HG03108 (cell line): Measurements from ENCODE around the gene INTS14.
"Not testable (repeated sequence)": the region's sequence is repeated elsewhere in the genome, so short reads cannot be mapped to it uniquely, and the experiment has no call there.

Experiments
- ATAC-seq: cut with Tn5 transposase; IDR thresholded peaks from one replicate; pipeline ENCODE4 v1.9.1; 2021; ENCODE audit warnings: moderate library complexity; ENCODE audit not compliant: unreplicated experiment

INTS14 gene

DNA sequence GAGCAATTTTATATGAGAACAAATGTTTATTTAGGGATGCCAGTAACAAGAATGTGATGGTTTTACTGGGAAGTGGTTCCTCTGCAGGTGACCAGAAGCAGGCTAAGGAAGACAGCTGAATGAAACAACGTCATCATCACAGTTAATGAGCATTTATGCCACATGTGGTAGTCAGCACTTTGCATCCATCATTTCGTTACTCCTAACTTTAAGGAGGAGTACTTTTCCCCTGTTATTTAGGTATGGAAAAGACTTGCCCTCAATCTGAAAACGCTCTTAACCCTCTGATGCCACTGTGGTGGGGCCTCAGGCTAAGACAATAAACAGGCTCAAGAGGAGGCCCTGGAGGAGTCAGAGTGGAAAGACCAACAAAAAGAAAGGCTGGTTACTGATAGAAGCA, 31.2 kb downstream of the INTS14 start:
- ATAC-seq = no peak

DNA sequence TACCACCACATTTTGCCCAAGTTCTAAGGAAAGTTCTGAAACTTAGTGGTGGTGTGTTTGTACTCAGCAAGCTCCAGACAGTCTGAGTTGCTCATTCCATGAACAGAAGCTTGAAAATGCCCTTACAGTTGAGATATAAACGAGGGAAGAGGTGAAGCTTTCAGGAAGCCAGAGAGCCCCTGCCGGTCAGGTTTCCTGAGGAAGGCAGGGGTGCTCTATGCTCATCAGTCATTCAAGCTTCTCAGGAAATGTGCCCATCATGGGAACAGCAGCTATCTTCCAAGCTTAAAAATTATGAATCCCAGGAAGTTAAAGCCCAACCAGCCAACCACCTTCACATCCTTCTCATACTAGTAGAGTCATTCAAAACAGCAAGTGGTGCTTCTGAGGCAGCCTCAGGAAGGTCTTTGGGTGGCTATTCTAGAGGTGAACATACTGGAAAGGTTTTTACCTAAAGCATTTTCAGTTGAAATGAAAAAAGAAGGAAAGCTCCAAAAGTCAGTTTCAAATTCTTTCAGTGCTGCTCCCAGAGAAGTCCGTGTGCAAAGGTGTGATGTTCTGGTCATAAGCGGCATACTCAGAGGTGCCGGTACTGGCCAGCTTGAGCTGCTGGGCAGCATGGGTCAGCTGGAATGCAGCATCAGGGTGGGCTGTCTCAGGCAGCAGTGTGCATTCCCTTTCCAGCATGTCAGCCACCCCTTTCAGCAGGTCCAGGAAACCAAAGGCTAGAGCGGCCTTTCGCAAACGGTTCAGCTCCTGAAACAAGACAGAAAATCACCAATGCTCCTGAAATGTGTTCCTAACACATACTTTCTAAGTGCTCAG, 31.8 kb downstream of the INTS14 start:
- no peak for ATAC-seq

DNA sequence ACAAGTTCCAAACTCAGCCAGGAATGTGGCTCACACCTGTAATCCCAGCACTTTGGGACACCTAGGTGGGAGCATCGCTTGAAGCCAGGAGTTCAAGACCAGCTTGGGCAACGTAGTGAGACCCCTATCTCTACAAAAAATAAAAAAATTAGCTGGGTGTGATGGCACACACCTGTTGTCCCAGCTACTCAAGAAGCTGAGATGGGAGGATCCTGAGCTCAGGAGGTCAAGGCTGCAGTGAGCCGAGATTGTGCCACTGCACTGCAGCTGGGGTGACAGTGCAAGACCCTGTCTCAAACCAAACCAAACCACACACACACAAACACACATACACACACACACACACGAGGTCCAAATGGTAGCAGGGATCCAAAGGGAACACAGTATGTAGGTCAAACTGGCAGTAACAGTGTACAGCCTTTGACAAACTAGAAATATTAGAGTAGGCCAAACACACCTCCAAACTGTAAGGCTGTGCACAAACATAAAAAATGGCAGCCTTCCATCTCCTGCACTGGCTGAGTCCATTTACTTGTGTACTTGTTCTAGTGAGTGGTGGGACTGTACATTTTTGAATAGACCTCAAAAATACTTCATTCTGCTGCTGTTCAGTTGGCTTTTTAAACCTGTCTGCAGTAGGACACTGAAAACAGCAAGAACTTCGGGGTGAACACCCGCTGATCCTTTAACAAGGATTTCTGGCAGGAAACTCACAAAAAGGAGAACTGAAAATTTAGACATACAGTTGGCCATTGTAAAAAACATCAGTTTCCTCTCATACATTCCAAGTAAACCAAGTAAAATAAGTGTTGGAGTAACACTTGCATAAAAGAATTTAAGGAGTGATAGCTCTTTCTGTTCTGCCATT, 33.6 kb downstream of the INTS14 start:
- no peak for ATAC-seq

DNA sequence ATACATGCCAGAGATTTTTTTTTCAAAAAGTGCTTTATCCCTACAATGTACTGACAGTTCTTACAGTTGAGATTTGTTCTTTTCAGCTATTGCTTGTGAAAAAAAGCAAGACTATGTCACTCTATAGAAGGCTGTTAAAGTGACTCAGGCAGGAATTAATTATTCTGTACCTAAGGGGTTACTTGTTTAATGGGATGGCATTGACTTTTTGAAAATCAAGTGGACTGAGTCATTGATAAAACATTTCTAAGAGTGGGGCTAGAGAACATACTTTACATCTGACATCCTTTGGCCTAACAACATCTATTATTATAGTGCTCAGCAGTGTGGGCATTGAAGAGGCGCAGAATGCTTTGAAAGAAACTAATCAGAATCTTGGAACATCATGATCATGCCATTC, 34.3 kb downstream of the INTS14 start:
- ATAC-seq = no peak

DNA sequence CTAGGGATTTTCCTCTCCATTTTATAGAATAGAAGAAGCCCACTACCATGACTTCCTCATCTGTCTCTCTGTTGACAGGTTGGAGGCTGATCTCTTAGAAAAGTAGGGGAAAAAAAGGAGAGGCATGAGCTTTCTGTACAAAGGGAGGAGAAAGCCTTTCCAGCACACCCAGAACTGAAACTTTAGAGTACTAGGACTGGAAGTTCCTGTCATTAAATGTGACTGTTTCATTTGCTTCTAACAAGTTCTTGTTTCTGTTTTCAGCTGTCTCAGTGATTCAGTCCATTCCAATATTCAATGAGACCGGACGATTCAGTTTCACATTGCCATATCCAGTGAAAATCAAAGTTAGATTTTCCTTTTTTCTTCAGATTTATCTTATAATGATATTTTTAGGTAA, 39.0 kb downstream of the INTS14 start:
- ATAC-seq = no peak

DNA sequence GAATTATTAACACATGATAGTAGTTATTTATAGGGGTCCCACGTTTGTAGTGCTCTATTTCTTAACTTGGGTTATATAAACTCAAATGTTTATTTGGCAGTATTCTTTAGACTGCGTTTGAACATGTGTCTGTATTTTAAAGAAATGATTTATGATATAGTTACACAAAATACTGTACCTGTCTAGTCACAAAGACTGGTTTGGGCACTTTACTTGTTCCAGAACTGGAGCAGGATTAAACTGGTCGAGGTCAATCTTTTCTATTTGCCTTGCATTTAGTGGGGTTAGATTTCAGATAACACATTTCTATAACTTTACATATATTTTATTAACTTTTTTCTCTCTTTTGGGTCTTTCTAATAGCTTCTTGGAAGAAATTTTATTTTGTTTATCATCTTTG, 41.2 kb downstream of the INTS14 start:
- ATAC-seq = no peak

DNA sequence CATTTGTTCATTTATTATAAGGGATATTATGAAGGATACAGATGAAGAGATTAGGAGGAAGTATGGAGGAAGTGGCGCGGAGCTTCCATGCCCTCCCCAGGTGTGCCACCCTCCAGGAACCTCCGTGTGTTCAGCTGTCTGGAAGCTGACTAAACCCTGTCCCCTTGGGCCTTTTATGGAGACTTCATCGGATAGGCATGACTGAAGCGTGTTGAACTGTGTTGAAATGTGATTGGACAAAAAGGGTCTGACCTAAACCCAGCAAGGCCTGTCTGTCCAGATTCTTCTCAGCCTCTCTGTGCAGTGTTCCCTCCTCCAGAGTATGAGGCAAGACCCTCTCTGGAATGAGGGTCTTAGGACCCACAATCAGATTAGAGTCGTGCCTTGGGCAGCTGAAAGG, 49.0 kb downstream of the INTS14 start:
- no peak for ATAC-seq

DNA sequence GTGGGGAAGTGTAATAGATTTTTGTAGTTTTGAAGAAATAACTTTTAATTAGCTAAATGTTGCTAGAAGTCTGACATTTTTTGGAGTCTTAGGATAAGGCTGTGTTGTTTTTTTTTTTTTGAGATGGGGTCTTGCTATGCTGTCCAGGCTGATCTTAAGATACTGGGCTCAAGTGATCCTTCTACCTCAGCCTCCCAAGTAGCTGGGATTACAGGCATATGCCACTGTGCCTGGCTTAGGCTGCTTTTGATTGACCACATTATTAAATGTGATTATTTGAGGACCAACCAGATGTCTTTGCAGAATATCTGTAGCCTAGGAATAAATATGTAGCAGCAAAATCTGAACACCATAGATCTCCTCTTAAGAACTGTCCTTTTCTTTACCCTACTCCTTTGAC, 51.0 kb downstream of the INTS14 start:
- ATAC-seq = no peak

DNA sequence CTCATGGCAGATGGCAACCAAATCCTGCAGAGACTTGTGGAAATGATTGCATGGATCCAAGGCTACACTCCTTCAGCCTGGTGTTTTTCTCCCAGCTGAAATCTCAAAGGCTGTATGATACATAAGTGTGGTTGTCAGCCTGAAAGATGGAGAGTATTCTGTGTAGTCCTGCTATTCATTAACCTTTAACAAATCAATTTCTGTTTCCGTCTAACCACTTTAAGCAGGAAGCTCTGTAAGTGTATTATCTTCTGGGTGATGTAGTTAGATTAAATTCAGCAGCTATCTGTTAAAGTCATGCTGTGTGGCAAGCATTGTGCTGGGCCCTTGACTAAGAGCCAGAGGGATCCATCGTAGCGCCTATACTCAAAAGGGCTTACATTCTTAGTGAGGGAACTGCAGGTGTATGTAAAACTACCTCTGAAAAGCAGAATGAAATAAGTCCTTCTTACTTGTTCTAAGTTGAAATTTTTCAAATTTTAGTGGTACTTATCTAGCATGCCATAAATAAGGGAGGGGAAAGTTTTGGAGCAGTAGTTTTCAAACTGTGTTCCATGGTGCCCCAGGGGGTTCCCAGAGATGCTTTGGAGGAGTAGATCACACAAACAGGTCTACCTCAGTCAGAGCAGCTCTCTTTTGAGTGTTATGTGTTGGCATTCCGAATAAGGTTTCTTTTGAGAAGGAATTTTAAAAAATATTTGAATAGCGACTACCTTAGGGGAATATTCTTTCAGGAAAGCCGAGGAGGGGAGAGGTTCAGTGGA, 51.8 kb downstream of the INTS14 start:
- no peak for ATAC-seq

DNA sequence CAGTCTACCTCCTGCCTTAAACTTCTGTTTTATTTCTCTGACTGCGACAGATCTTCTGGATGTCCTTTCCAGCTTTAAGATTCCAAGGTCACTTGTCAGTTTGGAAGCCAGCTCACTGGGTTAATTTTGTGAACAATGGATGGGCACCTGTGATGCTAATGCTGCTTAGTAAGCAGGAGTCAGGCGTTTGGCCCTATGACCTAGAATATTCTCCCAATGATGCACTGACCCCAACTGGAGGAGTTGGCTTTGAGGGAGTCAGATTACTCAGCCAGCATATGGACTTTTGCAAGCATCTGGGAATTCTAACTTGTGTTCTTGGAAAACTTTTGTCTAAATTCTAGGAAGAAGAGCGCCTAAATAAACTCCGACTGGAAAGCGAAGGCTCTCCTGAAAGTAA, 52.6 kb downstream of the INTS14 start:
- ATAC-seq = no peak

DNA sequence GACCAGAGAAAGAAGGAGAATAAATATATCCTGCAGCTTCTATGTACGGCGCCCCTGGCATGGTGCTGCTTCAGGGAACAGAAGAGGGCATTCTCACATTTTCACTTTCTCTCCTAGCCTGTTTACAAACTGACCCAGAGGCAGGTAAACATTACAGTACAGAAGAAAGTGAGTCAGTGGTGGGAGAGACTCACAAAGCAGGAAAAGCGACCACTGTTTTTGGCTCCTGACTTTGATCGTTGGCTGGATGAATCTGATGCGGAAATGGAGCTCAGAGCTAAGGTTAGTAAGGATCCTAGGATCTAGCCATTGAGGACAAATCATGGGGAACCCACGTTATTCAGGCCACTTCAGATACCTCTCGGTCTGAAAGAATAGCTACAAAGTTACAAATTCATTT, 54.3 kb downstream of the INTS14 start:
- no peak for ATAC-seq

DNA sequence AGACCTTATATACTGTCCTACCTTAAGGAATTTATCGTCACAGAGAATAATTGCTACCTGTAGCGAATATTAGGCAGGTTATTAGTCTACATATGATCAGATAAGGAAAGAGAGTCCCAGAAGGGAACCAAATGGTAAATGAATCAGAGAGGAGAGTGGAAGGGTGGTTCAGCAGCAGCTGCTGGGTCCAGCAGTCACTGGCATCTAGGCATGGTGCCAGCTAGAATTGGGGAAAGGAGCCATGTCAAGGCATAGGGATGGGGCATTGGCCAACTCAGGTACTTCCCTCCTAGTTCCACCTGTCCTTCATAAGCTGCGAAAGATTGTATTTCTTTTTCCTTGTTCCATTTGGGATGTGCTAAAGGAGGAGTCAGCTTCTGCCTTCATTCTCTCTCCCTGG, 57.2 kb downstream of the INTS14 start:
- no peak for ATAC-seq

DNA sequence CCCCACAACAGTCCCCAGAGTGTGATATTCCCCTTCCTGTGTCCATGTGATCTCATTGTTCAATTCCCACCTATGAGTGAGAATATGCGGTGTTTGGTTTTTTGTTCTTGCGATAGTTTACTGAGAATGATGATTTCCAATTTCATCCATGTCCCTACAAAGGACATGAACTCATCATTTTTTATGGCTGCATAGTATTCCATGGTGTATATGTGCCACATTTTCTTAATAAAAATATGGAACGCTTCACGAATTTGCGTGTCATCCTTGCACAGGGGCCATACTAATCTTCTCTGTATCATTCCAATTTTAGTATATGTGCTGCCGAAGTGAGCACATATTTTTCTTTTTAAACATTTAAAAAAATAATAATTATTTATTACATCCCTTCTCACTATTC, 58.1 kb downstream of the INTS14 start:
- ATAC-seq = not testable (repeated sequence)

DNA sequence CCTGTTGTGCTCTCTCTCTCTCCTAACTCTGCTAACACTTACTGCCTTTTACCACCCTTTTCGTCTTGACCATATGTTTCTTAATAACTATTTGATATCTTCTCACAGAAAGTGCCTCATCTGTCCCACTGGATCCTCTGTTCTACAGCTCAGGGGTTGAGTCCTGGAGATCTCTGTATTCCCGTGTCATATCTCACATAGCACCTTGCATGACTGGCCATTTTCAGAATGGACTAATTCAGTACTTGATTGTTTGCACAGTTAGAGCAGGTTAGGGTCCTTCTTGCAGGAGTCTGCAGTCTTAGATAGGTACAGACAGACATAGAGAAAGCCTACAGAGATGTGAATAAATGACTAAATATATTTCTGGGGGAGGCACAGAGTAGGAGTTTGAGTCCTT, 59.7 kb downstream of the INTS14 start:
- no peak for ATAC-seq

DNA sequence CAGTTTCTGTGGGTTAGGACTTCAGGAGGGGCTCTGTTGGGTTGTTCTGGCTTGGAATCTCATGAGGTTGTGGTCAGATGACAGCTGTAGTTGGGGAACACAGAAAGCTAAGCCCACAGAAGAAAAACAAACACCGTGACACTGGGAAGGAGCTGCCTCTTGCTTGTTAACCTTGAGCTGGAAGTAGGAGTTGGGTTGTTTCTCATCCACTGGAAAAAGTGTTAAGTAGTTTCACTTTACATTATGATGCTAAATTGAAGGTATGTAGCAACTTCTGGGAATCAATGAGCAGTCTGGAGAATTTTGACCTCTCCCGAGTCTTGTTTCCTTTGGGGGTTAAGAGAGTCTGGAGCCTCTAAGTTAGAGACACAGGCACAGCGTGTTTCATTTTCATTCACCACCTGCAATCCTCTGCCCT, 60.2 kb downstream of the INTS14 start:
- ATAC-seq = no peak

DNA sequence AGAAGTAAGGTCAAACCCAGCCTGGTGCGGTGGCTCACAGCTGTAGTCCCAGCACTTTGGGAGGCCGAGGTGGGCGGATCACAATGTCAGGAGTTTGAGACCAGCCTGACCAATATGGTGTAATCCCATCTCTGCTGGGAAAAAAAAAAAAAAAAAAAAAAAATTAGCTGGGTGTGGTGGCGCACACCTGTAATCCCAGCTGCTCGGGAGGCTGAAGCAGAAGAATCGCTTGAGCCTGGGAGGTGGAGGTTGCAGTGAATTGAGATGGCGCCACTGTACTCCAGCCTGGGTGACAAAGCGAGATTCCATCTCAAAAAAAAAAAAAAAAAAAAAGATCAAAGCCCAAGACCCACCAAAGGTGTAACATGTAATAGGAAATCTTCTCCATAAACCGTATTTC, 61.6 kb downstream of the INTS14 start:
- ATAC-seq = not testable (repeated sequence)

DNA sequence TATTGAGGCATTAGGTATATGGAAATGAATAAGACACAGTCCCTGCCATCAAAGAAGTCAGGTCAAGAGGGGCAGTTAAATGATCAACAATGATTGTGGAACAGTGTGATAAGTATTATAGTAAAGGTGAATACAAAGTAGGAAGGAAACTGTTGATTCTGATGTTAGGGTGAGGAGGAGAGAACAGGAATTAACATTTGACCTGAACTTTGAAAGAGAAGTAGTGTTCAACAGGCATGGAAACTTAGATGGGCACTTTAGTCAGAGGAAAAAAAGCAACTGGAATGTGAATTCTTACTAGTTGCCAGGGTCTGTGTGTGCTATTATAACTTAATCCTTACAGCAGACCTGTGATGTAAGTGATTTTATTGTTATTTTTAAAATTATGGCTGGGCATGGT, 63.1 kb downstream of the INTS14 start:
- ATAC-seq = no peak

DNA sequence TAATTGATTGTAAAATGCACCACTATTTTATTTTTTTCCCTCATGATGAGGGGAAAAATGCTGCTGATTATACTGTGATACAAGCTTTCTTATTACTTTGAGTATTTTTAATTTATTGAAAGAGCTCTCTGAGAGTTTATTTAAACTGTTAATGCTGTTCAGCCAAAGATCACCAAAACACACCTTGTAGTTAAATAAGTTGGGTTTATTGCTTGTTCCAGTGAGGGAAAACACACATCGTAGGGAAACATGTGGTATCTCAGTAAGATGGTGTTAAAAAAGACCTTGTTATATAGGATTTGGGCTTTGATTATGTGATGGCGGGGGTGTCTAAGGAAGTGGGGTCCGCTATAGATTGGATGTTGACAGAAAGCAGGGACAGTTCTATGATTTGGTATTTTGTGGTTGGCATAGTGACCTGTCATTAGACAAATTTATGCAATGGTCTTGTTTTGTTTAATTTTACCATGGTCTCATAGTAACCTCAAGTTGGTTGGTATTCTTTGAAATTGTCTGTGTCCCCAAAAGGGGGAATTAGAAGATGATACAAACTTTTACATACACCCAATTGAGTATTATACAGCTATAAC, 69.6 kb downstream of the INTS14 start:
- no peak for ATAC-seq

DNA sequence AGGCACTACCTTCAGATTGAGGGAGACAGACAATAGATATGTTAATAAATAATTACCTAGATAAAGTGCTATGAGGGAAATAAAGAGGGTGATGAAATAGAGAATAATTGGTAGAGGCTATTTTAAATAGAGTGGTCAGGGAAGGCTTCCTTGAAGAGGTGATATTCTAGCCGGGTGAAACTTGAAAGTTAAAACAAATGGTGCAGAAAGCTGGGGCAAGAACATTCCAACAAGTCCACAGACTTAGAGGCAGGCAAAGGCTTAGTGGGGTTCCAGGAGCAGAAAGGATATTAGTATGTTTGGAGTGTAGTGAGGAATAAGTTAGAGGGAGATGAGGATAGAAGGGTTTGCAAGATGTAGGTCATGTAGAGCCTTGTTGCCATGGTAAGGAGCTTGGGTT, 70.6 kb downstream of the INTS14 start:
- ATAC-seq = no peak

DNA sequence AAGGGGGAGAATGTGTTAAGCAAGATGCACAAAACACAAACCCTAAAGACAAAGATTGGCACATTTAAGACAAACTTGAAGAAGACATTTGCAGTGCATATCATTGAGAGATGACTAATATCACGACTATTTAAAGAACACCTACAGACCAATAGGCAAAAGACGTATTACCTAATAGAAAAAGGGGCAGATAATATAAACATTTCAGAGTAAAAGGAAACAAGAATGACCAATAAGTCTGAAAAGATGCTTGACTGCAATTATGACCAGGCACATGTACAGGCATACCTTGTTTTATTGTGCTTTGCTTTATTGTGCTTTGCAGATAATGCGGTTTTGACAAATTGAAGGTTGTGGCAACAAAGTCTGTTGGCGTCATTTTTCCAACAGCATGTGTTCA, 75.7 kb downstream of the INTS14 start:
- ATAC-seq = no peak
